Liver (tissue), 9 donors: ENCODE measurements around the gene ZC3HAV1. TPM values are rescaled to one million over a fixed set of nuclear protein-coding genes. Genes with fewer than 3 reads are reported as not detected.

Experiments
- DNase-seq: peaks from one replicate; pipeline ENCODE4 v3.0.0-alpha.2; 2017; ENCODE audit warnings: low spot score
- H3K27ac ChIP-seq, 2 donors: one replicate each; pipeline ENCODE4 v1.7.0; 2013; ENCODE audit warnings: inconsistent platforms in 2 of 2, low read length in 2 of 2, control low read depth in 1 of 2, low read depth in 1 of 2, mild to moderate bottlenecking in 1 of 2
- H3K27me3 ChIP-seq, 4 donors: one replicate each; pipeline versions ENCODE4 v1.6.1 to v1.7.0; 2013; ENCODE audit warnings: low read length in 3 of 4, inconsistent platforms in 1 of 4, mild to moderate bottlenecking in 1 of 4, moderate library complexity in 1 of 4; ENCODE audit not compliant: control insufficient read depth in 4 of 4, insufficient read depth in 4 of 4
- H3K36me3 ChIP-seq, 4 donors: one replicate each; pipeline versions ENCODE4 v1.6.1 to v1.7.0; 2013; ENCODE audit warnings: low read length in 3 of 4, mild to moderate bottlenecking in 3 of 4, low read depth in 1 of 4, moderate library complexity in 1 of 4; ENCODE audit not compliant: control insufficient read depth in 4 of 4, insufficient read depth in 3 of 4
- H3K4me1 ChIP-seq, 4 donors: one replicate each; pipeline versions ENCODE4 v1.6.1 to v1.7.0; 2013; ENCODE audit warnings: low read length in 3 of 4, mild to moderate bottlenecking in 3 of 4, moderate library complexity in 1 of 4; ENCODE audit not compliant: control insufficient read depth in 4 of 4, insufficient read depth in 4 of 4
- H3K4me3 ChIP-seq, 3 donors: one replicate each; pipeline versions ENCODE4 v1.6.1 to v1.7.0; 2013; ENCODE audit warnings: low read length in 3 of 3, control low read depth in 1 of 3, low read depth in 1 of 3, mild to moderate bottlenecking in 1 of 3
- H3K9ac ChIP-seq, 2 donors: one replicate each; pipeline ENCODE4 v1.7.0; 2013; ENCODE audit warnings: low read length in 2 of 2, mild to moderate bottlenecking in 2 of 2, moderate library complexity in 2 of 2, control low read depth in 1 of 2, low read depth in 1 of 2
- H3K9me3 ChIP-seq, 4 donors: one replicate each; pipeline versions ENCODE4 v1.6.1 to v1.7.0; 2013; ENCODE audit warnings: low read length in 3 of 4; ENCODE audit not compliant: control insufficient read depth in 4 of 4
- FOXA1 ChIP-seq: IDR thresholded peaks from 2 replicates; pipeline ENCODE4 v1.6.1; 2016; ENCODE audit warnings: antibody characterized with exemption
- FOXA2 ChIP-seq: IDR thresholded peaks from 2 replicates; pipeline ENCODE4 v1.6.1; 2016; ENCODE audit warnings: antibody characterized with exemption
- GABPA ChIP-seq, 2 donors: IDR thresholded peaks in 1 of 2; conservative IDR thresholded peaks in 1 of 2; 2 replicates each; pipeline ENCODE4 v1.6.1; 2016; ENCODE audit warnings: antibody characterized with exemption in 2 of 2, mild to moderate bottlenecking in 1 of 2, moderate library complexity in 1 of 2
- HNF4A ChIP-seq, 2 donors: conservative IDR thresholded peaks; 2 replicates each; pipeline ENCODE4 v1.6.1; 2016; ENCODE audit warnings: antibody characterized with exemption in 2 of 2, mild to moderate bottlenecking in 2 of 2
- HNF4G ChIP-seq: IDR thresholded peaks from 2 replicates; pipeline ENCODE4 v1.6.1; 2016; ENCODE audit warnings: antibody characterized with exemption
- JUND ChIP-seq, 2 donors: IDR thresholded peaks; 2 replicates each; pipeline ENCODE4 v1.6.1; 2016; ENCODE audit warnings: antibody characterized with exemption in 2 of 2
- NR2F2 ChIP-seq: IDR thresholded peaks from 2 replicates; pipeline ENCODE4 v1.6.1; 2016; ENCODE audit warnings: antibody characterized with exemption
- RAD21 ChIP-seq, 2 donors: IDR thresholded peaks; 2 replicates each; pipeline ENCODE4 v1.6.1; 2016; ENCODE audit warnings: antibody characterized with exemption in 2 of 2, mild to moderate bottlenecking in 2 of 2
- RXRA ChIP-seq, 2 donors: IDR thresholded peaks; 2 replicates each; pipeline ENCODE4 v1.6.1; 2017 to 2018; ENCODE audit warnings: antibody characterized with exemption in 2 of 2, mild to moderate bottlenecking in 1 of 2
- SP1 ChIP-seq: IDR thresholded peaks from 2 replicates; pipeline ENCODE4 v1.6.1; 2018; ENCODE audit warnings: antibody characterized with exemption, mild to moderate bottlenecking
- YY1 ChIP-seq: IDR thresholded peaks from 2 replicates; pipeline ENCODE4 v1.6.1; 2016; ENCODE audit warnings: antibody characterized with exemption, mild to moderate bottlenecking
- WGBS: extraction: QIAGEN DNeasy Blood & Tissue Kit; methylation state at CpG from one replicate; pipeline ENCODE4 v1.1.7; 2013; 5-methylcytosine and 5-hydroxymethylcytosine counted together
- polyA plus RNA-seq, 2 donors: library from polyadenylated mRNA; stranded (reverse) in 1 of 2; unstranded in 1 of 2; fragments of 200-250 nt in 1 of 2; fragments of >200 nt in 1 of 2; fragmentation: Nextera tagmentation in 1 of 2; extraction: Ambion mirVana in 1 of 2; gene quantifications; one replicate each; pipeline versions ENCODE4 v1.2.1 to v1.2.3, GENCODE V29; 2013 to 2015
- total RNA-seq, 2 donors: library from RNA; depleted of rRNA; stranded (reverse); fragments of >200 nt; gene quantifications; one replicate each; pipeline ENCODE4 v1.2.3, GENCODE V29; 2014
- TF ChIP-seq, protein P1 (sequence below): IDR thresholded peaks from 2 replicates; pipeline ENCODE4 v1.6.1; 2016; ENCODE audit warnings: antibody characterized with exemption
- donor health status: healthy.
- donor health status: healthy.
- donor health status: healthy.
- donor health status: healthy.
- donor health status: healthy.

ZC3HAV1 gene
- total and polyA plus RNA-seq, 4 donors, result 6.6 to 40.5 (median 16.5) TPM

DNA sequence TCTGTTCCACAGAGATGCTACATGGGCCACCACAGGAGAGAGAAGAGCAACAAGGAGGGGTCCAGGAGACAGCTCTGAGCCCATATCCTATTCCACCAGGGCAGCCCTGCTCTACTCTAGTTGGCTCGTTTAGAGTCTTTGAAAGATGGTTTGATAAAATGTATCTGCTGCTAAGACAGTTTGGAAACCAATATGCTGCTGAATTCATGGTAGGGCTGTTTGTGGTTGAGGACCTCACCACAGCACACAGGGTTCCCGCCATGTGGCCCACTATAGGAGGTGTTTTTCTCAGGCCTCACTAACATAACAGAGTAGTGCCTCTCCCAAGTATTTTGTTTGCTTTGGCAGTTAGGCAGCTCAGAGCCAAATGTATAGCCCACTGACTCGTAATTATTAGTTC lies 37.8 kb downstream of the ZC3HAV1 start:
- H3K4me3 ChIP-seq, result no peak overlapping the region
- H3K36me3 ChIP-seq, result peaks cover 2 to 21% (median 16%) of the 10 kb centered on the region in 4 donors
- DNase-seq, result no peak
- peaks cover 7 to 28% (median 23%) of the 10 kb centered on the region in 4 donors for H3K4me1 ChIP-seq
- no peaks in the 10 kb centered on the region for H3K27me3 ChIP-seq
- no peak overlapping the region for H3K27ac ChIP-seq
- H3K9ac ChIP-seq, result no peak overlapping the region
- WGBS, result 83% methylated on average over 3 of the region's 3 CpGs
- no peaks in the 10 kb centered on the region for H3K9me3 ChIP-seq
- TF ChIP-seq GABPA (IDR thresholded peaks at IDR 0.05 in 1 of 2, conservative IDR thresholded peaks at IDR 0.05 in 1 of 2), result no peak

DNA sequence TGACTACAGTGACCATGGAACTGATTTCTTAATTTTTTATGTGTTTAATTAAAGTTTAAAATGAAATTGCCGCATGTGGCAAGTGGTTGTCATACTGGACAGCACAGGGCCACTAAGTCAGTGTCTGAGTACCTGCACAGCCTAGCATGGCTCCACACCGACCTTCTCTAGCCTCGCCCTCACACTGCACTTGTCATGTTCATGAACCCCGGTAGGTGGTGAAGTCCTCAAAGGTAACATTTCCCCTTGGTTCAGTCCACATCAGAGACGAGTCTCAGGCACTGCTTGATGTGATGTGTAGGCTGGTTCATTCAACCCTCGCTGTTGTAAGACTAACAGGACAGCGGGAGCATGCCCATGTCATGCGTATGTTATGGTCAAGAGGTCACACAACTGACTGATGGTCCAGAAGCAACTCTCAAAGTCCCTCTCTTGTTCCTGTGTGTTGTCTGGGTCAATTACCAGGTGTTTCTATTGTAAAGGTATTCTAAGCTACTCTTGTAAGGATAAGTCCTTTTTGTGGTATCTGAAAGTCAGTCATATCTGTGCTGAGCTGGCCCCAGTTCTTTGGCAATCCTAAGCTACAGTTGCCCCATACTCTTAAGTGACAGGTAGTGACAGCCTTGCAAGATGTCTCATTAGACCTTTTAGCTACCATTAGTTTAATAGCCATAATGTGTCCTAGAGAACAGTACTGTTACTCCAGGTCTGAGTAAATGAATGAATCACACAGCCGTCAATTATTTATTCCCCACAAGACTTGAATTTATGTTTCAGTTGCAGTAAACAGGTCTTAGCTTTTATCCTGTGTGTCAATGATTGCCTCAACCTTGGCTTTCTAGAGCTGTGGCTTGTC lies 40.7 kb downstream of the ZC3HAV1 start:
- H3K9me3 ChIP-seq, result no peaks in the 10 kb centered on the region
- WGBS, result 83% methylated on average over 9 of the region's 9 CpGs
- DNase-seq, result no peak
- peaks cover 6 to 29% (median 23%) of the 10 kb centered on the region in 4 donors for H3K36me3 ChIP-seq
- TF ChIP-seq HNF4G (no peak), RXRA (IDR thresholded peaks at IDR 0.05) (peak; percentile 37 to 75), FOXA2 (no peak), HNF4A (conservative IDR thresholded peaks at IDR 0.05) (peak; percentile 30 to 55), RAD21 (IDR thresholded peaks at IDR 0.05) (peak in 1 of 2 donors; percentile 60)
- no peaks in the 10 kb centered on the region for H3K27me3 ChIP-seq
- H3K9ac ChIP-seq, result no peak overlapping the region
- H3K27ac ChIP-seq, result no peak overlapping the region
- no peak overlapping the region for H3K4me3 ChIP-seq
- H3K4me1 ChIP-seq, result peaks cover 9 to 38% (median 30%) of the 10 kb centered on the region in 4 donors

DNA sequence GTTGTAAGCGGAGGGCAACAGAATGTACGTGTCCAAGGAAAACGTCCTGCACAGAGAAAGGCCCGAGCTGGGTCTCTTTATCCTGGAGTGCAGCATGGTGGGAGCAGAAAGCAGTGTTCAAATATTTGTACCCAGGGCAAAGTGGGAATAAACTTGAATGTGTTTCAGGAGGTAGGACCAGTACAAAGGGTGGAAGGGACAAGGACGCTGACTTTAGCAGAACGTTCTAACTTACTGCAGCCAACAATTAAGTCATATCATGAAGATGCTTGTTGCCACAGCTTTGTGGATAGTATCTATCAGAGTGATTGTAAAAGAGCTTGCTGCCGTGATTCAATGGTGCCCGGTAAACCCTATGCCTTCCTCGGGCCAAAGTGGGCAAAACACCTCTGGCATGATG lies 43.2 kb downstream of the ZC3HAV1 start:
- Histone ChIP-seq H3K4me3 (no peak overlapping the region), H3K27me3 (no peaks in the 10 kb centered on the region), H3K4me1 (peaks cover 9 to 38% (median 30%) of the 10 kb centered on the region in 4 donors), H3K9ac (no peak overlapping the region), H3K36me3 (peaks cover 7 to 28% (median 20%) of the 10 kb centered on the region in 4 donors), H3K27ac (no peak overlapping the region), H3K9me3 (no peaks in the 10 kb centered on the region)
- peak; percentile 30 for TF ChIP-seq SP1
- TF ChIP-seq HNF4G, result no peak
- TF ChIP-seq NR2F2, result no peak
- TF ChIP-seq JUND (IDR thresholded peaks at IDR 0.05), result peak in 1 of 2 donors; percentile 22
- TF ChIP-seq, protein P1, sequence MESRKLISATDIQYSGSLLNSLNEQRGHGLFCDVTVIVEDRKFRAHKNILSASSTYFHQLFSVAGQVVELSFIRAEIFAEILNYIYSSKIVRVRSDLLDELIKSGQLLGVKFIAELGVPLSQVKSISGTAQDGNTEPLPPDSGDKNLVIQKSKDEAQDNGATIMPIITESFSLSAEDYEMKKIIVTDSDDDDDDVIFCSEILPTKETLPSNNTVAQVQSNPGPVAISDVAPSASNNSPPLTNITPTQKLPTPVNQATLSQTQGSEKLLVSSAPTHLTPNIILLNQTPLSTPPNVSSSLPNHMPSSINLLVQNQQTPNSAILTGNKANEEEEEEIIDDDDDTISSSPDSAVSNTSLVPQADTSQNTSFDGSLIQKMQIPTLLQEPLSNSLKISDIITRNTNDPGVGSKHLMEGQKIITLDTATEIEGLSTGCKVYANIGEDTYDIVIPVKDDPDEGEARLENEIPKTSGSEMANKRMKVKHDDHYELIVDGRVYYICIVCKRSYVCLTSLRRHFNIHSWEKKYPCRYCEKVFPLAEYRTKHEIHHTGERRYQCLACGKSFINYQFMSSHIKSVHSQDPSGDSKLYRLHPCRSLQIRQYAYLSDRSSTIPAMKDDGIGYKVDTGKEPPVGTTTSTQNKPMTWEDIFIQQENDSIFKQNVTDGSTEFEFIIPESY, result no peak
- TF ChIP-seq HNF4A (conservative IDR thresholded peaks at IDR 0.05), result peak; percentile 77 to 80
- no peak for TF ChIP-seq FOXA1
- TF ChIP-seq YY1, result no peak
- peak in 1 of 2 donors; percentile 56 for TF ChIP-seq RXRA (IDR thresholded peaks at IDR 0.05)
- no peak for DNase-seq
- WGBS, result 45% methylated on average over 9 of the region's 9 CpGs
